Sigmoid colon (tissue), 4 donors: ENCODE data around the gene OLIG1.

Experiments
- CTCF ChIP-seq, 4 experiments: fragments of 450-650 bp in 3 of 4; fragments of 200-600 bp in 1 of 4; IDR thresholded peaks; one replicate each; pipeline ENCODE4 v1.5.1; 2016 to 2019; ENCODE audit warnings: antibody characterized with exemption in 4 of 4, mild to moderate bottlenecking in 3 of 4, moderate library complexity in 2 of 4
- EP300 ChIP-seq, 4 donors: sonication (generic); formaldehyde crosslinking; IDR thresholded peaks; one replicate each; pipeline ENCODE4 v1.6.1; 2017; ENCODE audit warnings: antibody characterized with exemption in 4 of 4
- POLR2A ChIP-seq, 2 donors: fragments of 450-650 bp; IDR thresholded peaks; one replicate each; pipeline ENCODE4 v1.6.1; 2016; ENCODE audit warnings: antibody characterized with exemption in 2 of 2, mild to moderate bottlenecking in 2 of 2, moderate library complexity in 2 of 2
- POLR2AphosphoS5 ChIP-seq, 4 donors: sonication (generic); formaldehyde crosslinking; IDR thresholded peaks; one replicate each; pipeline ENCODE4 v1.6.1; 2017; ENCODE audit warnings: antibody characterized with exemption in 4 of 4

- no peak for TF ChIP-seq POLR2A (IDR thresholded peaks at IDR 0.05)
- TF ChIP-seq CTCF (IDR thresholded peaks at IDR 0.05), result no peak
- no peak for TF ChIP-seq EP300 (IDR thresholded peaks at IDR 0.05)
- no peak for TF ChIP-seq POLR2AphosphoS5 (IDR thresholded peaks at IDR 0.05)
Measured at GRCh38 chr21:33058957-33059356, 11.0 kb upstream of the OLIG1 start.
